GM12878 (cell line): ENCODE results near the gene SNW1.

Experiments
- BMI1 ChIP-seq: fragments of 450-650 bp; IDR thresholded peaks from 2 replicates; pipeline ENCODE4 v1.6.1; 2016; ENCODE audit warnings: mild to moderate bottlenecking, moderate library complexity, borderline replicate concordance
- CBX5 ChIP-seq: sonication (generic); IDR thresholded peaks from 2 replicates; pipeline ENCODE4 v1.6.1; 2016; ENCODE audit warnings: low read depth, moderate library complexity, mild to moderate bottlenecking, inconsistent platforms
- EGR1 ChIP-seq, 2 experiments: IDR thresholded peaks; 1 replicate in 1 of 2; 2 replicates in 1 of 2; pipeline ENCODE4 v1.6.1; 2011 to 2012; ENCODE audit warnings: low read depth in 2 of 2, low read length in 2 of 2, borderline replicate concordance in 1 of 2, mild to moderate bottlenecking in 1 of 2, moderate library complexity in 1 of 2
- GABPA ChIP-seq: IDR thresholded peaks from 2 replicates; pipeline ENCODE4 v1.6.1; 2014; ENCODE audit warnings: antibody characterized with exemption, low read depth, mild to moderate bottlenecking, inconsistent platforms
- POLR2A ChIP-seq: IDR thresholded peaks from 2 replicates; pipeline ENCODE4 v1.6.1; 2011; ENCODE audit warnings: low read depth, mild to moderate bottlenecking, low read length
- YBX1 ChIP-seq: fragments of 450-650 bp; IDR thresholded peaks from 2 replicates; pipeline ENCODE4 v1.6.1; 2016; ENCODE audit warnings: antibody characterized with exemption

GRCh38 chr14:77674931-77675330, 86.0 kb downstream of the SNW1 start:
- no peak for TF ChIP-seq GABPA
- no peak for TF ChIP-seq BMI1
- TF ChIP-seq CBX5 = no peak
- TF ChIP-seq EGR1 (IDR thresholded peaks at IDR 0.05; ENCODE audit: borderline replicate concordance in 1 of 2, low read depth in 2 of 2, low read length in 2 of 2) = no peak
- TF ChIP-seq YBX1 = no peak
- no peak for TF ChIP-seq POLR2A
